H1 (cell line): ENCODE data around the gene KCNH5.

Experiments used
- CEBPB ChIP-seq: IDR thresholded peaks from 2 replicates; pipeline ENCODE4 v1.6.1; 2012; ENCODE audit warnings: low read depth, low read length
- EZH2 ChIP-seq: fragments of 200-600 bp; sonication (generic); IDR thresholded peaks from 2 replicates; pipeline ENCODE4 v1.7.1; 2012; ENCODE audit warnings: low read depth, mild to moderate bottlenecking, moderate library complexity, low read length, inconsistent platforms; ENCODE audit not compliant: severe bottlenecking
- HDAC2 ChIP-seq, 2 experiments: fragments of 300-600 bp in 1 of 2; sonication (generic) in 1 of 2; IDR thresholded peaks; 2 replicates each; pipeline ENCODE4 v1.6.1; 2011 to 2012; ENCODE audit warnings: low read depth in 2 of 2, low read length in 2 of 2, mild to moderate bottlenecking in 2 of 2, moderate library complexity in 2 of 2, borderline replicate concordance in 1 of 2, inconsistent platforms in 1 of 2
- JUND ChIP-seq: IDR thresholded peaks from 2 replicates; pipeline ENCODE4 v1.6.1; 2011; ENCODE audit warnings: mild to moderate bottlenecking, improper control_type of control experiment, low read length
- MAX ChIP-seq: IDR thresholded peaks from 2 replicates; pipeline ENCODE4 v1.6.1; 2012; ENCODE audit warnings: inconsistent platforms
- YY1 ChIP-seq: IDR thresholded peaks from 2 replicates; pipeline ENCODE4 v1.6.1; 2011; ENCODE audit warnings: low read depth, mild to moderate bottlenecking, low read length
- TF ChIP-seq, protein P1 (sequence below), 3 experiments: IDR thresholded peaks; 1 replicate in 2 of 3; 2 replicates in 1 of 3; pipeline versions ENCODE4 v1.5.1 to v1.6.1; 2011; ENCODE audit warnings: low read length in 3 of 3, mild to moderate bottlenecking in 3 of 3, inconsistent platforms in 2 of 3, low read depth in 1 of 3, moderate library complexity in 1 of 3; ENCODE audit not compliant: insufficient read depth in 1 of 3; ENCODE audit errors: control extremely low read depth in 1 of 3

- no peak for TF ChIP-seq EZH2
- TF ChIP-seq, protein P1, sequence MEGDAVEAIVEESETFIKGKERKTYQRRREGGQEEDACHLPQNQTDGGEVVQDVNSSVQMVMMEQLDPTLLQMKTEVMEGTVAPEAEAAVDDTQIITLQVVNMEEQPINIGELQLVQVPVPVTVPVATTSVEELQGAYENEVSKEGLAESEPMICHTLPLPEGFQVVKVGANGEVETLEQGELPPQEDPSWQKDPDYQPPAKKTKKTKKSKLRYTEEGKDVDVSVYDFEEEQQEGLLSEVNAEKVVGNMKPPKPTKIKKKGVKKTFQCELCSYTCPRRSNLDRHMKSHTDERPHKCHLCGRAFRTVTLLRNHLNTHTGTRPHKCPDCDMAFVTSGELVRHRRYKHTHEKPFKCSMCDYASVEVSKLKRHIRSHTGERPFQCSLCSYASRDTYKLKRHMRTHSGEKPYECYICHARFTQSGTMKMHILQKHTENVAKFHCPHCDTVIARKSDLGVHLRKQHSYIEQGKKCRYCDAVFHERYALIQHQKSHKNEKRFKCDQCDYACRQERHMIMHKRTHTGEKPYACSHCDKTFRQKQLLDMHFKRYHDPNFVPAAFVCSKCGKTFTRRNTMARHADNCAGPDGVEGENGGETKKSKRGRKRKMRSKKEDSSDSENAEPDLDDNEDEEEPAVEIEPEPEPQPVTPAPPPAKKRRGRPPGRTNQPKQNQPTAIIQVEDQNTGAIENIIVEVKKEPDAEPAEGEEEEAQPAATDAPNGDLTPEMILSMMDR (IDR thresholded peaks at IDR 0.05; ENCODE audit: control extremely low read depth in 1 of 3, insufficient read depth in 1 of 3, low read depth in 1 of 3, low read length in 3 of 3), result no peak
- TF ChIP-seq JUND, result no peak
- no peak for TF ChIP-seq MAX
- no peak for TF ChIP-seq YY1
- TF ChIP-seq CEBPB, result no peak
- TF ChIP-seq HDAC2 (IDR thresholded peaks at IDR 0.05; ENCODE audit: borderline replicate concordance in 1 of 2, low read depth in 2 of 2, low read length in 2 of 2), result no peak
Measured at GRCh38 chr14:62916551-62916950, 128.7 kb downstream of the KCNH5 start.
